GM19328 (cell line): ENCODE data around the gene ZNF679.
A peak's percentile ranks its signal among the peaks of the same experiment; 100 is the strongest.
"Not testable (repeated sequence)": the region's sequence is repeated elsewhere in the genome, so short reads cannot be mapped to it uniquely, and the experiment has no call there.

Source experiments
- ATAC-seq: cut with Tn5 transposase; IDR thresholded peaks from one replicate; pipeline ENCODE4 v1.9.1; 2021; ENCODE audit warnings: mild to moderate bottlenecking, moderate library complexity; ENCODE audit not compliant: unreplicated experiment

ZNF679 gene

GRCh38 chr7:64228174-64228573 is at the start of gene ZNF679:
Gene ZNF679 (plus strand): TSS chr7:64228474. CDS start chr7:64249118, 20,644 bp downstream.
- not testable (repeated sequence) for ATAC-seq

- ATAC-seq, result no peak
Measured at GRCh38 chr7:64180989-64181388, 47.3 kb upstream of the ZNF679 start.

- ATAC-seq, result no peak
Measured at GRCh38 chr7:64181586-64181985, 46.7 kb upstream of the ZNF679 start.

GRCh38 chr7:64182036-64182790 is 46.1 kb upstream of the ZNF679 start:
- no peak for ATAC-seq

- no peak for ATAC-seq
Measured at GRCh38 chr7:64183126-64183742, 45.0 kb upstream of the ZNF679 start.

- no peak for ATAC-seq
Measured at GRCh38 chr7:64183827-64184372, 44.4 kb upstream of the ZNF679 start.

GRCh38 chr7:64184376-64184775 is 43.9 kb upstream of the ZNF679 start:
- no peak for ATAC-seq

GRCh38 chr7:64187408-64187807 is 40.9 kb upstream of the ZNF679 start:
- no peak for ATAC-seq

- no peak for ATAC-seq
Measured at GRCh38 chr7:64192148-64192704, 36.0 kb upstream of the ZNF679 start.

GRCh38 chr7:64192775-64193174 is 35.5 kb upstream of the ZNF679 start:
- no peak for ATAC-seq

GRCh38 chr7:64206903-64207302 is 21.4 kb upstream of the ZNF679 start, which contains the start of gene ZNF735:
Gene ZNF735 (plus strand): TSS chr7:64207203. CDS start chr7:64207203, 0 bp downstream.
- ATAC-seq, result no peak

GRCh38 chr7:64219710-64220298 is 8.5 kb upstream of the ZNF679 start:
- not testable (repeated sequence) for ATAC-seq

- no peak for ATAC-seq
Measured at GRCh38 chr7:64223366-64223765, 4.9 kb upstream of the ZNF679 start.

GRCh38 chr7:64266341-64266919 is 38.2 kb downstream of the ZNF679 start:
- ATAC-seq, result no peak

GRCh38 chr7:64277630-64278029 is 49.4 kb downstream of the ZNF679 start:
- no peak for ATAC-seq

GRCh38 chr7:64294701-64295420 is 66.6 kb downstream of the ZNF679 start:
- ATAC-seq, result no peak

GRCh38 chr7:64297418-64297817 is 69.1 kb downstream of the ZNF679 start:
- not testable (repeated sequence) for ATAC-seq

GRCh38 chr7:64300641-64301405 is 72.5 kb downstream of the ZNF679 start:
- ATAC-seq, result no peak

GRCh38 chr7:64307254-64308015 is 79.2 kb downstream of the ZNF679 start:
- peak; percentile 99 for ATAC-seq
